Adipocyte (in vitro differentiated cells): ENCODE data around the gene PPP1R1C.
"Not testable (repeated sequence)": the region's sequence is repeated elsewhere in the genome, so short reads cannot be mapped to it uniquely, and the experiment has no call there.

ENCODE experiments used
- DNase-seq: peaks from one replicate; pipeline ENCODE4 v3.0.0-alpha.2; 2015; ENCODE audit warnings: low read depth
- H3K27me3 ChIP-seq: replicated peaks from 2 replicates; pipeline ENCODE4 v1.7.0; 2013; ENCODE audit warnings: mild to moderate bottlenecking, low read length, moderate library complexity; ENCODE audit not compliant: control insufficient read depth, insufficient read depth
- H3K36me3 ChIP-seq: 2 replicates; pipeline ENCODE4 v1.7.0; 2013; ENCODE audit warnings: low read length, mild to moderate bottlenecking, moderate library complexity; ENCODE audit not compliant: control insufficient read depth, insufficient read depth, severe bottlenecking
- H3K4me1 ChIP-seq: 2 replicates; pipeline ENCODE4 v1.7.0; 2013; ENCODE audit warnings: mild to moderate bottlenecking, low read length, moderate library complexity; ENCODE audit not compliant: control insufficient read depth, insufficient read depth
- H3K4me3 ChIP-seq: 2 replicates; pipeline ENCODE4 v1.7.0; 2013; ENCODE audit warnings: mild to moderate bottlenecking, low read length, moderate library complexity
- H3K9ac ChIP-seq: 2 replicates; pipeline ENCODE4 v1.7.0; 2013; ENCODE audit warnings: mild to moderate bottlenecking, low read length, moderate library complexity
- H3K9me3 ChIP-seq: 2 replicates; pipeline ENCODE4 v1.7.0; 2013; ENCODE audit warnings: mild to moderate bottlenecking, low read length, moderate library complexity; ENCODE audit not compliant: control insufficient read depth

The PPP1R1C gene

DNA sequence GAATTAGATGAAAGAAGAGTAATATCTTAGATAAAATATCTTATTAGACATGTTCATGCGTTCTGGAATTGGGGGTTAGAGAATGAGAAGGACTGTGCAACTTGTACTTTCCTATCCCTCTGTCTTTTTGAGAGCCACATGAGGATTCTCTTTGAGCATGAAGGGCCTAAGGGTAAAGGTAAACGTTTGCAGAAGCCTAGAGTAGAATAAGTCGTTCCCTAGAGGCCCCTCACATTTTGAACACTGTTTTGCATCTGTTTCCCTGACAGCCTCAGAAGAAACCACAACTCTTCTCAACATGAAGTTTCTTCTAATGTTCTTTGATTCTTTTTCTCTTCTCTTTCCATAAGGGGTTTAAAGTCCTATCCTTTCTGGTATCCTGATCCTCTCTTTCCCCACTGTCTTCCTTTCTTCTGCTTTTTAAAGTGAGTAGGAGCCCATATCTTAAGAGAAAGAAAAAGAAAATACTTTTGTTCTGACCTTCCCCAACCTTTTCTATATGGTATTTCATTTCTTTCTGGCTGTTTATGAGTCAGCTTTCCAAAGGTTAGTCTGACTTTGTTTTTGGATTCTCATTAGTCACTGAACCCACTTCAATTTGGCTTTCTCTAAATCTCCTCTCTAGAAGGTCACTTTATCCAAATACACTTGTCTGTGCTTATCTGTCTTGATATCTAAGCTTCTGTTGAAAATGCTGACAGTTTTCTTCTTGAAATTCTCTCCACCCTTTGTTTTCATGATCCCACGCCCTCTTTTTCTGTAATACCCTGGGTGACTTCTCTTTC, 34.8 kb downstream of the PPP1R1C start:
- Histone ChIP-seq H3K4me1 (peaks cover 23% of the 10 kb centered on the region), H3K9me3 (peaks cover 20% of the 10 kb centered on the region), H3K36me3 (no peaks in the 10 kb centered on the region), H3K9ac (no peak overlapping the region), H3K4me3 (no peak overlapping the region), H3K27me3 (no peaks in the 10 kb centered on the region)
- peak; percentile 59 for DNase-seq

DNA sequence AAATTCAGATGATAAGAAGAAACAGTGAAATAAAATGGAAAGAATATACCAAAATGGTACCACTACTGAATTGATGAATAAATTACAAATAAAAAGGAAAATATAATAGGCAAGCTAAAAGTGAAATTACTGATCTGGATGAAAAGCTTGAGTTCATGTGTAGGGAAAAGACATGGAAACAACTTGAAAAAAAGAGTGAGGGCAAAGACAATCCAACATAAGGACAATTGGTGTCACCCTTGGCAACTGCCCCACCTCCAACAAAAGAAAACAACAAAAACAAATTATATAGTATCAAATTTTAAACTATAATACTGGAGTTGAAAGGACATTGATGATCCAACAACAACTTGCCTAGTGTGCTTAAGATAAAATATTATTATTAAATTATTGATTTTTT, 37.6 kb downstream of the PPP1R1C start:
- Histone ChIP-seq H3K27me3 (no peaks in the 10 kb centered on the region), H3K9me3 (peaks cover 20% of the 10 kb centered on the region), H3K4me3 (no peak overlapping the region), H3K4me1 (peaks cover 19% of the 10 kb centered on the region), H3K9ac (no peak overlapping the region), H3K36me3 (no peaks in the 10 kb centered on the region)
- no peak for DNase-seq

DNA sequence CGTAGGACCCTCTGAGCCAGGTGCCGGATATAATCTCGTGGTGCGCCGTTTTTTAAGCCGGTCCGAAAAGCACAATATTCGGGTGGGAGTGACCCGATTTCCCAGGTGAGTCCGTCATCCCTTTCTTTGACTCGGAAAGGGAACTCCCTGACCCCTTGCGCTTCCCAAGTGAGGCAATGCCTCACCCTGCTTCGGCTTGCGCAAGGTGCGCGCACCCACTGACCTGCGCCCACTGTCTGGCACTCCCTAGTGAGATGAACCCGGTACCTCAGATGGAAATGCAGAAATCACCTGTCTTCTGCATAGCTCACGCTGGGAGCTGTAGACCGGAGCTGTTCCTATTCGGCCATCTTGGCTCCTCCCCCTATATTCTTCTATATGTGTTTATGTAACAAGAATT, 45.2 kb downstream of the PPP1R1C start:
- H3K4me1 ChIP-seq, H3K36me3 ChIP-seq, H3K9me3 ChIP-seq, DNase-seq, H3K4me3 ChIP-seq, H3K27me3 ChIP-seq, H3K9ac ChIP-seq: not testable (repeated sequence)

DNA sequence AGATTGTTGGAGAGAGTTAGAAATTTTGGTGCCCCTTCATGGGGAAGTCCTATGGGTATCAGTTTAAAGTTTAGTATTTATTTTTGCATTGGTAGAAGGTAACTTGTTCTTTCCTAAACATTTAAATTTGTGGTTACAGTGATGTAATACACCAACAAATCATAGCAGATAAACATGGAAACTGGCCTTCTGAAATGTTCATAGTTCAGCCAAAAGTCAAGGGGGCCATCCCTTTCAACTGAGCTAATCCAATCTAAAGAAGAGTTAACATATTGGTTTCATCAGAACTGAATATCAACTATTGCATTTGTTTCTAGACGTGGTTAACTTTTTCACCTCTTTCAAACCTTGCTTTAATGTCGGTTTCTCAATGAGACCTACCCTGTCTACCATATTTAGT, 46.3 kb downstream of the PPP1R1C start:
- Histone ChIP-seq H3K9me3 (no peaks in the 10 kb centered on the region), H3K27me3 (no peaks in the 10 kb centered on the region), H3K9ac (no peak overlapping the region), H3K36me3 (no peaks in the 10 kb centered on the region), H3K4me3 (no peak overlapping the region), H3K4me1 (no peaks in the 10 kb centered on the region)
- DNase-seq = no peak

DNA sequence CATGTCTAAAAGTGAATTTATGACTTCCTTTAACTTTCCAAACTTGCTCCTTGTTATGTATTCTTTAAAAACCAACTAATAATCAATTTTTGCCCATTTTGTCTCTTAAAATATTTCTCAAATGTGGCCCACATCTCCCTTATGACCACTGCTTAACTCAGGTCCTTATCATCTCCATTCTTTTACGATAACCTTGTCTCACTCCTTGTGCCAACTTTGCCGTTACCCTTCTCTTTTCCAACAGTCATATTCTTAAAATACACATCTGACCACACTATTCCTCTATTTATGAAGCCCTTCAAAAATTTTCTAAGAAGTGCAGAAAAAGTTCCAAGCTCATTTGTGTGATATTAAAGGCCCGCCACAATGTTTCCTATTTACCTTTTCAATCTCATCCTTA, 47.8 kb downstream of the PPP1R1C start:
- DNase-seq = no peak

DNA sequence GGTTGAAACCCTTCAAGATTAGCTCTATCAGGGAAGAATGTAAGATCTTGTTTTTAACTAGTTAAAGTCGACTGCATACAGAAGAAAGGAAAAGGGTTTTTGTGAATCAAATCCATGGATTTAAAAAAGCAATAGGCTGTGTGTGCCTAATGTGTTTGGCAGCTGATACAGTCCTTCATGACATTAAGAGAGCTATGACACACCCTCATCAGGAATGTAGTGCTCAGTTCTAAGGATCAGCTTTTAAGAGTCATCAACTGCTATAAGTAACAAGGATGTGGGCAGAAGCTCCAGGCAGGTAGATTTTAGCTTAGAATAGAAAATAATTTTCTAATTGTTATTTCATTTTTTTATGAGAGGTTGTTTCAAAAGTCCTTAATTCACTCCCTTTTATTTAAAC, 52.9 kb downstream of the PPP1R1C start:
- H3K9me3 ChIP-seq = no peaks in the 10 kb centered on the region
- peak; percentile 72 for DNase-seq
- no peak overlapping the region for H3K4me3 ChIP-seq
- H3K4me1 ChIP-seq = peaks cover 5% of the 10 kb centered on the region
- H3K36me3 ChIP-seq = no peaks in the 10 kb centered on the region
- no peaks in the 10 kb centered on the region for H3K27me3 ChIP-seq
- H3K9ac ChIP-seq = no peak overlapping the region

More for the DNA sequence above, 47.8 kb downstream of the PPP1R1C start:
- H3K4me1 ChIP-seq = peaks cover 3% of the 10 kb centered on the region
- H3K27me3 ChIP-seq = no peaks in the 10 kb centered on the region
- no peaks in the 10 kb centered on the region for H3K36me3 ChIP-seq
- no peak overlapping the region for H3K4me3 ChIP-seq
- no peaks in the 10 kb centered on the region for H3K9me3 ChIP-seq
- H3K9ac ChIP-seq = no peak overlapping the region

DNA sequence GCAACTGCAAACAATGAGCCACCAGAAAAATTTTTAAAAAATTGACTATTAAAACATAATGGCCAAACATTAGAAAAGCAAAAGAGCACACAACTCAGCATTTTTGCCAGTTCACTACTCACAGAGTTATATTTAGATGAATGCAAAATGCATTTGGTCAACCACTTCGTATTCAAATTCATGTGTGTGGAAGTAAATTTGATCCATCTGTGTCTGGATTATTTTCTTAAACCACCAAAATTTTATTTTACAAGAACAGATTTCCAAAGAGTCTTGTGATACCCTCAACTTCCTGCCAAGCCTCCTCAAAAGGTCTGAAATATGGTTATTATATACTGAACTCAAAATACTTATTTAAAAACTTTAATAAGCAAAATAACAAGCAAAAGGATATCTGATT, 57.4 kb downstream of the PPP1R1C start:
- Histone ChIP-seq H3K36me3 (no peaks in the 10 kb centered on the region), H3K9me3 (no peaks in the 10 kb centered on the region), H3K4me1 (peaks cover 18% of the 10 kb centered on the region), H3K4me3 (no peak overlapping the region), H3K9ac (no peak overlapping the region), H3K27me3 (no peaks in the 10 kb centered on the region)
- DNase-seq = no peak

DNA sequence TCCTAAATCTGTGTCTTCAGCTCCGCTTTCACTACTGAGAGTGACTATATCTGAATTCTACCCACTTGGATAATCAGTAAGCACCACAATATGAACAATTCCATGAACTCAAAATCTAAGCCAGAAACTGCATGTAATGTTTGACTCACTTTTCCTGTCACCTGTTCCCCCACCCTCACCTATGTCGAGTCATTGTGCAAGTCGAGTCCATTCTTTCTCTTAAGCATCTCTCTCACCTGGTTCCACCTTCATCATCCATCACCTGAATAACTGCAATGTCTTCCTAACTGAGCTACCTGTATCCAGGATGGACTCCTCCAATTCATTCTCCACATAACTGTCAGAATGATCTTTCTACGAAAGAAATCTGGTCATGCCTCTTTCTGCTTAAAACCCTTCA, 58.2 kb downstream of the PPP1R1C start:
- Histone ChIP-seq H3K36me3 (no peaks in the 10 kb centered on the region), H3K9me3 (no peaks in the 10 kb centered on the region), H3K27me3 (no peaks in the 10 kb centered on the region), H3K9ac (no peak overlapping the region), H3K4me1 (peaks cover 20% of the 10 kb centered on the region), H3K4me3 (no peak overlapping the region)
- DNase-seq = no peak

DNA sequence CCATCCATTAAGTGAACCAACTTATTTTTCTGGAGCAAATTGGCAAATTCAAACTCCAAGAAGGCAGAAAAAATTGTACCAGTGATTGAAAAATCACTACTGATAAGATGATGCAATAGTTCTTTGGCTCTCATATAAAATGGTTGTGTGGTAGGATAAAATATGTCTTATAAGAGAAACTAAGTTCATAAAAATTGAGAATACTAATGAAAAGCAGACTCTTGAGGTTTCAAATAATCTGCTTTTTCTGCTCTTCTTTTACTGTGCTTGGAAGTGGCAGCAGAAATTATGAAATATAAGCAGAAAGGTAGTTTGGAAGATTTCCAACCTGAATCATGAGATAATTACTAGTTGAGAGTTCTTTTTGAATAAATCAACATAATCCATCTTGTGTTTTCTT, 61.9 kb downstream of the PPP1R1C start:
- Histone ChIP-seq H3K9me3 (no peaks in the 10 kb centered on the region), H3K4me1 (peaks cover 51% of the 10 kb centered on the region), H3K4me3 (no peak overlapping the region), H3K36me3 (no peaks in the 10 kb centered on the region), H3K9ac (no peak overlapping the region), H3K27me3 (no peaks in the 10 kb centered on the region)
- DNase-seq = peak; percentile 54

DNA sequence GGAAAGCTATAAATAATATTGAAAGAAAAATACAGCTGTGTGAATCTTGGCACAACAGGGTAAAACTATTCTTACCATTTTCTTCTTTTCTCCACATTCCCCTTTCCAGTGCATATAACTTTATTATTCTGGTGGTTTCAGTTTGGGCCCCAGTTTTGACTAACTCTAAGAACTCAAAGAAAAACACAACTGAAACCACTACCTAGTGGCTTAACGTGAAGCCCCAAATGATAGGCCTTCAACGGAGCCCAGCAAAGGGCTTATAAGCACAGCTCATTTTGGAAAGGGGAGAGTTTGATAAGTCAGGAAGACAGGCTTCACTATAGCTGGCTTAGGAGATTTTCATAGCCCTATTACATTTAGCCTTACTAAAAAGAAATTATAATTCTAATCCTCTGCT, 62.4 kb downstream of the PPP1R1C start:
- H3K9me3 ChIP-seq = no peaks in the 10 kb centered on the region
- DNase-seq = no peak
- no peak overlapping the region for H3K9ac ChIP-seq
- H3K36me3 ChIP-seq = no peaks in the 10 kb centered on the region
- H3K4me1 ChIP-seq = peaks cover 52% of the 10 kb centered on the region
- no peak overlapping the region for H3K4me3 ChIP-seq
- H3K27me3 ChIP-seq = no peaks in the 10 kb centered on the region

DNA sequence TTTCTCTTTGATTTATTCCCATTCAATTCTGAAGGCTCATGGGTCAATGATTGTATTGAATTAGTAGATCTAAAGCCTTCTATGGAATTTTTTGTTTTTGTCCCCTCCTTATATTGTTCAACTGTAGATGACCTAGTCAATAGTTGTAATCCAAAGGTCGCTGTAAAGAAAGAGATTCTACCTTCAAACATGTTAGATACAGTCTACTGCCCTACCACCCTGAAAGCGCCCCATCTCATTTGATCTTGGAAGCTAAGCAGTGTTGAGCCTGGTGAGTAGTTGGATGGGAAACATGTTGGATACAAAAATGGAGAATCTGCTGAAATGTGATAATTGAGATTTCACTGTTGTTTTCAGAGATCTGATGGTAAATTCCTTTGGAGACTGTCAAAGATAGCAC, 63.0 kb downstream of the PPP1R1C start:
- H3K4me3 ChIP-seq = no peak overlapping the region
- no peaks in the 10 kb centered on the region for H3K9me3 ChIP-seq
- H3K4me1 ChIP-seq = peaks cover 52% of the 10 kb centered on the region
- no peak overlapping the region for H3K9ac ChIP-seq
- no peaks in the 10 kb centered on the region for H3K27me3 ChIP-seq
- H3K36me3 ChIP-seq = no peaks in the 10 kb centered on the region
- DNase-seq = no peak
